ENCODE measurements around the gene MINPP1. TPM values are rescaled to one million over a fixed set of nuclear protein-coding genes. Genes with fewer than 3 reads are reported as not detected.
"Not testable (repeated sequence)": the region's sequence is repeated elsewhere in the genome, so short reads cannot be mapped to it uniquely, and the experiment has no call there.

The MINPP1 gene
- 10 to 100 TPM; 11.2 to 45.6 (median 21.4) TPM for polyA plus RNA-seq
- long read RNA-seq, donor 1, transcript MINPP1-202 (5 exons, 2,415 nt): major isoform, 43 of 43 reads
- long read RNA-seq, donor 1, partial matches to known transcripts: 0 of 43 reads
- long read RNA-seq, donor 1, other reads (novel, unspliced or antisense): 0 of 43 reads
- long read RNA-seq, donor 2, transcript MINPP1-202 (5 exons, 2,415 nt): major isoform, 9 of 9 reads
- long read RNA-seq, donor 2, partial matches to known transcripts: 0 of 9 reads
- long read RNA-seq, donor 2, other reads (novel, unspliced or antisense): 0 of 9 reads
- long read RNA-seq, donor 3, partial matches to known transcripts: 6 of 10 reads
- long read RNA-seq, donor 3, other reads (novel, unspliced or antisense): 0 of 10 reads
- long read RNA-seq, donor 4: 0 reads
- long read RNA-seq, donor 5, partial matches to known transcripts: 8 of 11 reads
- long read RNA-seq, donor 5, other reads (novel, unspliced or antisense): 0 of 11 reads
- long read RNA-seq, donor 6, transcript MINPP1-202 (5 exons, 2,415 nt): major isoform, 15 of 15 reads
- long read RNA-seq, donor 6, partial matches to known transcripts: 0 of 15 reads
- long read RNA-seq, donor 6, other reads (novel, unspliced or antisense): 0 of 15 reads
- long read RNA-seq, donor 7: 0 reads
- long read RNA-seq, donor 8, partial matches to known transcripts: 0 of 1 reads
- long read RNA-seq, donor 8, other reads (novel, unspliced or antisense): 0 of 1 reads
- long read RNA-seq, donor 9, partial matches to known transcripts: 0 of 3 reads
- long read RNA-seq, donor 9, other reads (novel, unspliced or antisense): 0 of 3 reads
- long read RNA-seq, donor 10, transcript MINPP1-202 (5 exons, 2,415 nt): major isoform, 9 of 9 reads
- long read RNA-seq, donor 10, partial matches to known transcripts: 0 of 9 reads
- long read RNA-seq, donor 10, other reads (novel, unspliced or antisense): 0 of 9 reads

DNA sequence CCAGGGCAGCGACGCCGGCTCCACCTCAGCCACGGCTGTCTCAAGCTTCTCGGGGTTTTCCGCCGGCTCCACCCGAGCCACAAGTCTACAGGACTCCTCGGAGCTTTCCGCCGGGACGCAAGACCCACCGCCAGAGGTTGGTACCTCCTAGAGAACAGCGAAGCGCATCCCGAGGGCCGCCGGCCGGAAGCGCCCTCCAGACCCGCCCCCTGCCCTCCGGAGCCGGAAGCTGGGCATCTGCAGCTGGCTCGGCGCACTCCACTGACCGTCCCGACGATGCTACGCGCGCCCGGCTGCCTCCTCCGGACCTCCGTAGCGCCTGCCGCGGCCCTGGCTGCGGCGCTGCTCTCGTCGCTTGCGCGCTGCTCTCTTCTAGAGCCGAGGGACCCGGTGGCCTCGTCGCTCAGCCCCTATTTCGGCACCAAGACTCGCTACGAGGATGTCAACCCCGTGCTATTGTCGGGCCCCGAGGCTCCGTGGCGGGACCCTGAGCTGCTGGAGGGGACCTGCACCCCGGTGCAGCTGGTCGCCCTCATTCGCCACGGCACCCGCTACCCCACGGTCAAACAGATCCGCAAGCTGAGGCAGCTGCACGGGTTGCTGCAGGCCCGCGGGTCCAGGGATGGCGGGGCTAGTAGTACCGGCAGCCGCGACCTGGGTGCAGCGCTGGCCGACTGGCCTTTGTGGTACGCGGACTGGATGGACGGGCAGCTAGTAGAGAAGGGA lies at the start of gene MINPP1:
MINPP1 (plus strand) TSS at position 254 of the 726 bp plus-strand sequence; CDS start at position 277, 23 bp downstream.
- Histone ChIP-seq H3K4me3 (ENCODE audit: low read depth in 1 of 3, low read length in 3 of 3) (peak within 1 kb of the TSS; percentile 87 to 95 (median 90)), H3K9me3 (ENCODE audit: control insufficient read depth in 2 of 2, insufficient read depth in 1 of 2, low read depth in 1 of 2, low read length in 1 of 2) (no peaks in the 10 kb centered on the region), H3K27me3 (ENCODE audit: control insufficient read depth in 3 of 3, insufficient read depth in 3 of 3, low read length in 3 of 3) (no peaks in the 10 kb centered on the region), H3K4me1 (ENCODE audit: control insufficient read depth in 3 of 3, insufficient read depth in 2 of 3, low read depth in 1 of 3, low read length in 2 of 3) (peaks cover 0 to 10% (median 3%) of the 10 kb centered on the region in 3 donors), H3K27ac (ENCODE audit: low read depth in 1 of 3, low read length in 2 of 3) (peak within 1 kb of the TSS; percentile 56 to 90 (median 90)), H3K36me3 (ENCODE audit: control insufficient read depth in 3 of 3, insufficient read depth in 2 of 3, low read depth in 1 of 3, low read length in 3 of 3) (no peaks in the 10 kb centered on the region)
- FAIRE-seq (no peak), DNase-seq (peak; percentile 75 to 89)
- 0 to 1% (median 0%) methylated on average over 67 to 74 of the region's 74 CpGs for WGBS, 3 donors

- not testable (repeated sequence) for H3K27me3 ChIP-seq (ENCODE audit: control insufficient read depth in 3 of 3, insufficient read depth in 3 of 3, low read length in 3 of 3); FAIRE-seq; H3K36me3 ChIP-seq (ENCODE audit: control insufficient read depth in 3 of 3, insufficient read depth in 2 of 3, low read depth in 1 of 3, low read length in 3 of 3); H3K9me3 ChIP-seq (ENCODE audit: control insufficient read depth in 2 of 2, insufficient read depth in 1 of 2, low read depth in 1 of 2, low read length in 1 of 2); DNase-seq; H3K4me1 ChIP-seq (ENCODE audit: control insufficient read depth in 3 of 3, insufficient read depth in 2 of 3, low read depth in 1 of 3, low read length in 2 of 3); H3K27ac ChIP-seq (ENCODE audit: low read depth in 1 of 3, low read length in 2 of 3); H3K4me3 ChIP-seq (ENCODE audit: low read depth in 1 of 3, low read length in 3 of 3)
- WGBS, 3 donors: no CpG with 5 or more reads among the region's 1 CpG
Observed at GRCh38 chr10:87456586-87457220, 48.0 kb upstream of the MINPP1 start.

DNA sequence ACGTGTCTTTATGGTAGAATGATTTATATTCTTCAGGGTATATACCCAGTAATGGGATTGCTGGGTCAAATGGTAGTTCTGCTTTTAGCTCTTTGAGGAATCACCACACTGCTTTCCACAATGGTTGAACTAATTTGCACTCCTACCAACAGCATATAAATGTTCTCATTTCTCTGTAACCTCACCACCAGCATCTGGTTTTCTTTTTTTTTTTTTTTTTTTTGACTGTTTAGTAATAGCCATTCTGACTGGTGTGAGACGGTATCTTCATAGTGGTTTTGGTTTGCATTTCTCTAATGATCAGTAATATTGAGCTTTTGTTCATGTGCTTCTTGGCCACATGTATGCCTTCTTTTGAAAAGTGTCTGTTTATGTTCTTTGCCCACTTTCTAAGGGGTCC lies 42.9 kb upstream of the MINPP1 start:
- WGBS, 3 donors: 80 to 100% (median 88%) methylated on average over 1 of the region's 2 CpGs
- not testable (repeated sequence) for H3K4me3 ChIP-seq (ENCODE audit: low read depth in 1 of 3, low read length in 3 of 3); H3K4me1 ChIP-seq (ENCODE audit: control insufficient read depth in 3 of 3, insufficient read depth in 2 of 3, low read depth in 1 of 3, low read length in 2 of 3); H3K27ac ChIP-seq (ENCODE audit: low read depth in 1 of 3, low read length in 2 of 3); DNase-seq; H3K9me3 ChIP-seq (ENCODE audit: control insufficient read depth in 2 of 2, insufficient read depth in 1 of 2, low read depth in 1 of 2, low read length in 1 of 2); H3K27me3 ChIP-seq (ENCODE audit: control insufficient read depth in 3 of 3, insufficient read depth in 3 of 3, low read length in 3 of 3); FAIRE-seq; H3K36me3 ChIP-seq (ENCODE audit: control insufficient read depth in 3 of 3, insufficient read depth in 2 of 3, low read depth in 1 of 3, low read length in 3 of 3)

GRCh38 chr10:87466849-87467248 lies 37.8 kb upstream of the MINPP1 start:
- H3K4me1 ChIP-seq (ENCODE audit: control insufficient read depth in 3 of 3, insufficient read depth in 2 of 3, low read depth in 1 of 3, low read length in 2 of 3); DNase-seq; H3K27me3 ChIP-seq (ENCODE audit: control insufficient read depth in 3 of 3, insufficient read depth in 3 of 3, low read length in 3 of 3); H3K9me3 ChIP-seq (ENCODE audit: control insufficient read depth in 2 of 2, insufficient read depth in 1 of 2, low read depth in 1 of 2, low read length in 1 of 2); H3K36me3 ChIP-seq (ENCODE audit: control insufficient read depth in 3 of 3, insufficient read depth in 2 of 3, low read depth in 1 of 3, low read length in 3 of 3); H3K4me3 ChIP-seq (ENCODE audit: low read depth in 1 of 3, low read length in 3 of 3); H3K27ac ChIP-seq (ENCODE audit: low read depth in 1 of 3, low read length in 2 of 3); FAIRE-seq: not testable (repeated sequence)
- 75 to 94% (median 88%) methylated on average over 1 to 2 of the region's 3 CpGs for WGBS, 3 donors

DNA sequence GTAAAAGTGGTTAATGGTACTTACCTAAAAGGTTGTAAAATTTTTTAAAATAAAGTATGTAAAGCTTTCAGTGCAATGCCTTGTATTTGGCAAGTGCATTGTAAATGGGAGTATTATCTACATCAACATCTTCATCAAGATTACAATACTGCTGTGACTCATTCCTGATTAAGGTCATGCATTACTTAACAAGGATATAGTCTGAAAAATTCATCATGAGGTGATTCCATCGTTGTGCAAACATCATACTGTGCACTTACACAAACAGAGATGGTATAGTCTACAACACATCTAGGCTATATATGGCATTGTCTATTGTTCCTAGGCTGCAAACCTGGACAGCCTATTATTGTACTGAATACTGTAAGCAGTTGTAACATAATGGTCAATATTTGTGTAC lies 16.0 kb upstream of the MINPP1 start:
- H3K36me3 ChIP-seq (ENCODE audit: control insufficient read depth in 3 of 3, insufficient read depth in 2 of 3, low read depth in 1 of 3, low read length in 3 of 3); H3K9me3 ChIP-seq (ENCODE audit: control insufficient read depth in 2 of 2, insufficient read depth in 1 of 2, low read depth in 1 of 2, low read length in 1 of 2); DNase-seq; H3K27me3 ChIP-seq (ENCODE audit: control insufficient read depth in 3 of 3, insufficient read depth in 3 of 3, low read length in 3 of 3); H3K27ac ChIP-seq (ENCODE audit: low read depth in 1 of 3, low read length in 2 of 3); FAIRE-seq; H3K4me1 ChIP-seq (ENCODE audit: control insufficient read depth in 3 of 3, insufficient read depth in 2 of 3, low read depth in 1 of 3, low read length in 2 of 3); H3K4me3 ChIP-seq (ENCODE audit: low read depth in 1 of 3, low read length in 3 of 3): not testable (repeated sequence)
- 0 to 67% (median 20%) methylated on average over 1 of the region's 1 CpG for WGBS, 3 donors

DNA sequence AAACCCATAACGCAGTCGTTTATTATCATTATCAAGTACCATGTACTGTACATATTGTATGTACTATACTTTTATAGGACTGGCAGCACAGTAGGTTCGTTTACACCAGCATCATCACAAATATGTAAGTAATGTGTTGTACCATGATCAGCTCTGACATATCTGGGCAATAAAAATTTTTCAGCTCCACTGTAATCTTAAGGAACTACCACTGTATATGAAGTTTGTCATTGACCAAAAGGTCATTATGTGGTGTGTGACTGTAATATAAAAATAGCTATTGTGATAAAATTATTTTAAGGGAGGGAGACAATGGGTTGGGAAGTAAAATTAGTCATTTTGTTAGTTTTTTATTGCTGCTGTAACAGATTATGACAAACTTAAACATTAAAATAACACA lies 14.4 kb upstream of the MINPP1 start:
- H3K9me3 ChIP-seq (ENCODE audit: control insufficient read depth in 2 of 2, insufficient read depth in 1 of 2, low read depth in 1 of 2, low read length in 1 of 2); H3K4me3 ChIP-seq (ENCODE audit: low read depth in 1 of 3, low read length in 3 of 3); H3K36me3 ChIP-seq (ENCODE audit: control insufficient read depth in 3 of 3, insufficient read depth in 2 of 3, low read depth in 1 of 3, low read length in 3 of 3); H3K27me3 ChIP-seq (ENCODE audit: control insufficient read depth in 3 of 3, insufficient read depth in 3 of 3, low read length in 3 of 3); DNase-seq; H3K27ac ChIP-seq (ENCODE audit: low read depth in 1 of 3, low read length in 2 of 3); H3K4me1 ChIP-seq (ENCODE audit: control insufficient read depth in 3 of 3, insufficient read depth in 2 of 3, low read depth in 1 of 3, low read length in 2 of 3); FAIRE-seq: not testable (repeated sequence)
- WGBS, 3 donors: no CpG with 5 or more reads among the region's 3 CpGs

DNA sequence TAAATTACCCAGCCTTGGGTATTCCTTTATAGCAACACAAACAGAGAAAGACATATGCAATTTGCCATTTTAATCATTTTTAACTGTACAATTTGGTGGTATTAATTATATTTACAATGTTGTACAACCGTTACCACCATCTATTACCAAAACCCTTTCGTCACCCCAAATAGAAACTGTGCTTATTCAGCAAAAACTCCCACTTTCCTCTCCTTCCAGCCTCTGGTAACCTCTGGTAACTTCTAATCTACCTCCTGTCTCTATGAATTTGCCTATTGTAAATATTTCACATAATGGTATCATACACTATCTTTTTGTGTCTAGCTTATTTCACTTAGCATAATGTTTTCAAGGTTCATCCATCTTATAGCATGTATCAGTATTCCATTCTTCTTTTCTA lies 12.2 kb upstream of the MINPP1 start:
- DNase-seq; H3K27ac ChIP-seq (ENCODE audit: low read depth in 1 of 3, low read length in 2 of 3): not testable (repeated sequence)

More for the DNA sequence above, 12.2 kb upstream of the MINPP1 start:
- H3K4me1 ChIP-seq (ENCODE audit: control insufficient read depth in 3 of 3, insufficient read depth in 2 of 3, low read depth in 1 of 3, low read length in 2 of 3); H3K27me3 ChIP-seq (ENCODE audit: control insufficient read depth in 3 of 3, insufficient read depth in 3 of 3, low read length in 3 of 3); H3K36me3 ChIP-seq (ENCODE audit: control insufficient read depth in 3 of 3, insufficient read depth in 2 of 3, low read depth in 1 of 3, low read length in 3 of 3); H3K4me3 ChIP-seq (ENCODE audit: low read depth in 1 of 3, low read length in 3 of 3); FAIRE-seq; H3K9me3 ChIP-seq (ENCODE audit: control insufficient read depth in 2 of 2, insufficient read depth in 1 of 2, low read depth in 1 of 2, low read length in 1 of 2): not testable (repeated sequence)
- WGBS, 3 donors: 92 to 96% (median 95%) methylated on average over 2 of the region's 2 CpGs
